ENCODE results near the gene GYS1. TPM values are rescaled to one million over a fixed set of nuclear protein-coding genes. Genes with fewer than 3 reads are reported as not detected.

The GYS1 gene
- total RNA-seq, 1 donor = 44.5 TPM

- Histone ChIP-seq H3K4me2 (ENCODE audit: insufficient read depth, low read length) (peak overlapping the region; percentile 99), H3K4me1 (ENCODE audit: insufficient read depth, low read length) (peaks cover 29% of the 10 kb centered on the region), H3K36me3 (ENCODE audit: insufficient read depth, low read length) (peaks cover 10% of the 10 kb centered on the region), H4K20me1 (ENCODE audit: insufficient read depth, low read length) (peaks cover 17% of the 10 kb centered on the region), H3K27me3 (ENCODE audit: insufficient read depth, low read length) (no peaks in the 10 kb centered on the region), H3K4me3 (ENCODE audit: insufficient read depth, low read length) (peak overlapping the region; percentile 89), H3K27ac (ENCODE audit: low read depth, low read length) (peak overlapping the region; percentile 85), H3K79me2 (ENCODE audit: insufficient read depth, low read length) (peaks cover 73% of the 10 kb centered on the region), H2AFZ (ENCODE audit: low read length) (peak overlapping the region; percentile 82), H3K9me3 (ENCODE audit: low read depth, low read length) (no peaks in the 10 kb centered on the region)
- TF ChIP-seq CTCF (IDR thresholded peaks at IDR 0.05; ENCODE audit: extremely low read depth, low read depth, low read length) = no peak
- peak; percentile 77 for DNase-seq (ENCODE audit: insufficient read length, low spot score, missing footprints)
Measured at GRCh38 chr19:48992581-48993174, 431 bp downstream of the GYS1 start.

GRCh38 chr19:48991873-48992580 is 1.1 kb downstream of the GYS1 start:
- no peak for TF ChIP-seq CTCF (IDR thresholded peaks at IDR 0.05; ENCODE audit: extremely low read depth, low read depth, low read length)
- DNase-seq (ENCODE audit: insufficient read length, low spot score, missing footprints) = peak; percentile 99
- Histone ChIP-seq H3K4me1 (ENCODE audit: insufficient read depth, low read length) (peaks cover 29% of the 10 kb centered on the region), H4K20me1 (ENCODE audit: insufficient read depth, low read length) (peaks cover 15% of the 10 kb centered on the region), H3K27me3 (ENCODE audit: insufficient read depth, low read length) (no peaks in the 10 kb centered on the region), H3K4me2 (ENCODE audit: insufficient read depth, low read length) (peak overlapping the region; percentile 99), H2AFZ (ENCODE audit: low read length) (peak overlapping the region; percentile 82), H3K9me3 (ENCODE audit: low read depth, low read length) (no peaks in the 10 kb centered on the region), H3K4me3 (ENCODE audit: insufficient read depth, low read length) (peak overlapping the region; percentile 89), H3K27ac (ENCODE audit: low read depth, low read length) (peak overlapping the region; percentile 85), H3K79me2 (ENCODE audit: insufficient read depth, low read length) (peaks cover 68% of the 10 kb centered on the region), H3K36me3 (ENCODE audit: insufficient read depth, low read length) (peaks cover 14% of the 10 kb centered on the region)

GRCh38 chr19:48991011-48991609 is 2.0 kb downstream of the GYS1 start:
- H3K9me3 ChIP-seq (ENCODE audit: low read depth, low read length) = no peaks in the 10 kb centered on the region
- no peak for TF ChIP-seq CTCF (IDR thresholded peaks at IDR 0.05; ENCODE audit: extremely low read depth, low read depth, low read length)
- H3K79me2 ChIP-seq (ENCODE audit: insufficient read depth, low read length) = peaks cover 59% of the 10 kb centered on the region
- H3K4me3 ChIP-seq (ENCODE audit: insufficient read depth, low read length) = no peak overlapping the region
- no peak overlapping the region for H3K27ac ChIP-seq (ENCODE audit: low read depth, low read length)
- no peak for DNase-seq (ENCODE audit: insufficient read length, low spot score, missing footprints)
- H2AFZ ChIP-seq (ENCODE audit: low read length) = no peak overlapping the region
- peaks cover 15% of the 10 kb centered on the region for H4K20me1 ChIP-seq (ENCODE audit: insufficient read depth, low read length)
- peaks cover 29% of the 10 kb centered on the region for H3K4me1 ChIP-seq (ENCODE audit: insufficient read depth, low read length)
- H3K36me3 ChIP-seq (ENCODE audit: insufficient read depth, low read length) = peaks cover 19% of the 10 kb centered on the region
- peak overlapping the region; percentile 99 for H3K4me2 ChIP-seq (ENCODE audit: insufficient read depth, low read length)
- H3K27me3 ChIP-seq (ENCODE audit: insufficient read depth, low read length) = no peaks in the 10 kb centered on the region

- Histone ChIP-seq H3K4me2 (ENCODE audit: insufficient read depth, low read length) (no peak overlapping the region), H3K27me3 (ENCODE audit: insufficient read depth, low read length) (no peaks in the 10 kb centered on the region), H3K27ac (ENCODE audit: low read depth, low read length) (no peak overlapping the region), H3K36me3 (ENCODE audit: insufficient read depth, low read length) (peaks cover 25% of the 10 kb centered on the region), H3K9me3 (ENCODE audit: low read depth, low read length) (no peaks in the 10 kb centered on the region), H2AFZ (ENCODE audit: low read length) (no peak overlapping the region), H3K4me1 (ENCODE audit: insufficient read depth, low read length) (peaks cover 29% of the 10 kb centered on the region), H3K4me3 (ENCODE audit: insufficient read depth, low read length) (no peak overlapping the region), H4K20me1 (ENCODE audit: insufficient read depth, low read length) (peaks cover 15% of the 10 kb centered on the region), H3K79me2 (ENCODE audit: insufficient read depth, low read length) (peaks cover 53% of the 10 kb centered on the region)
- peak; percentile 26 for DNase-seq (ENCODE audit: insufficient read length, low spot score, missing footprints)
- no peak for TF ChIP-seq CTCF (IDR thresholded peaks at IDR 0.05; ENCODE audit: extremely low read depth, low read depth, low read length)
Measured at GRCh38 chr19:48990400-48990799, 2.7 kb downstream of the GYS1 start.
